Neuronal stem cell (in vitro differentiated cells): ENCODE results near the gene SNX15.
A peak's percentile ranks its signal among the peaks of the same experiment; 100 is the strongest.

Experiments used
- DNase-seq: peaks from one replicate; pipeline ENCODE4 v3.0.0-alpha.2; 2013; ENCODE audit warnings: low spot score
- H2AFZ ChIP-seq: one replicate; pipeline ENCODE4 v1.6.1; 2013; ENCODE audit warnings: mild to moderate bottlenecking, low read length, inconsistent platforms
- H2AK5ac ChIP-seq: 2 replicates; pipeline ENCODE4 v1.6.1; 2013; ENCODE audit warnings: low read depth, mild to moderate bottlenecking, inconsistent platforms, low read length, moderate library complexity, mixed read lengths
- H2BK120ac ChIP-seq: 2 replicates; pipeline ENCODE4 v1.6.1; 2013; ENCODE audit warnings: low read depth, mild to moderate bottlenecking, inconsistent platforms, low read length, moderate library complexity, mixed read lengths
- H2BK12ac ChIP-seq: one replicate; pipeline ENCODE4 v1.6.1; 2013; ENCODE audit warnings: low read length, inconsistent platforms
- H2BK15ac ChIP-seq: 2 replicates; pipeline ENCODE4 v1.6.1; 2013; ENCODE audit warnings: mild to moderate bottlenecking, low read length, inconsistent platforms, mixed read lengths
- H2BK5ac ChIP-seq: one replicate; pipeline ENCODE4 v1.6.1; 2013; ENCODE audit warnings: inconsistent platforms, mild to moderate bottlenecking, low read length, moderate library complexity
- H3K14ac ChIP-seq: one replicate; pipeline ENCODE4 v1.6.1; 2013; ENCODE audit warnings: low read length, inconsistent platforms
- H3K18ac ChIP-seq: 2 replicates; pipeline ENCODE4 v1.6.1; 2013; ENCODE audit warnings: low read length, inconsistent platforms
- H3K23ac ChIP-seq: 2 replicates; pipeline ENCODE4 v1.6.1; 2013; ENCODE audit warnings: low read depth, mild to moderate bottlenecking, mixed read lengths, low read length, inconsistent platforms; ENCODE audit not compliant: poor library complexity
- H3K27ac ChIP-seq: replicated peaks from 3 replicates; pipeline ENCODE4 v1.5.1; 2013; ENCODE audit warnings: low read length, inconsistent platforms
- H3K27me3 ChIP-seq, 3 experiments: 2 replicates each; pipeline ENCODE4 v1.6.1; 2013; ENCODE audit warnings: low read length in 3 of 3, mild to moderate bottlenecking in 2 of 3, inconsistent platforms in 1 of 3, low read depth in 1 of 3, mixed read lengths in 1 of 3, moderate library complexity in 1 of 3; ENCODE audit not compliant: control insufficient read depth in 3 of 3, insufficient read depth in 3 of 3
- H3K36me3 ChIP-seq, 2 donors: replicated peaks in 1 of 2; 2 replicates each; pipeline ENCODE4 v1.6.1; 2013; ENCODE audit warnings: low read length in 2 of 2; ENCODE audit not compliant: control insufficient read depth in 2 of 2, insufficient read depth in 2 of 2
- H3K4ac ChIP-seq: 2 replicates; pipeline ENCODE4 v1.6.1; 2013; ENCODE audit warnings: inconsistent platforms, mild to moderate bottlenecking, low read length, moderate library complexity
- H3K4me1 ChIP-seq, 2 donors: 1 replicate in 1 of 2; 2 replicates in 1 of 2; pipeline ENCODE4 v1.6.1; 2013; ENCODE audit warnings: low read length in 2 of 2, low read depth in 1 of 2; ENCODE audit not compliant: control insufficient read depth in 2 of 2, insufficient read depth in 1 of 2
- H3K4me2 ChIP-seq: one replicate; pipeline ENCODE4 v1.6.1; 2013; ENCODE audit warnings: mild to moderate bottlenecking, low read length, inconsistent platforms; ENCODE audit not compliant: insufficient read depth, poor library complexity, severe bottlenecking
- H3K4me3 ChIP-seq, 2 donors: 2 replicates each; pipeline ENCODE4 v1.5.1; 2013; ENCODE audit warnings: low read length in 2 of 2, mild to moderate bottlenecking in 2 of 2, inconsistent platforms in 1 of 2, moderate library complexity in 1 of 2
- H3K79me1 ChIP-seq: one replicate; pipeline ENCODE4 v1.6.1; 2013; ENCODE audit warnings: low read depth, mild to moderate bottlenecking, inconsistent platforms, low read length, moderate library complexity
- H3K9ac ChIP-seq: one replicate; pipeline ENCODE4 v1.6.1; 2013; ENCODE audit warnings: mild to moderate bottlenecking, low read depth, low read length, inconsistent platforms; ENCODE audit not compliant: poor library complexity
- H3K9me3 ChIP-seq, 2 donors: replicated peaks in 1 of 2; 2 replicates each; pipeline versions ENCODE3 to v1.6.1; 2013; ENCODE audit warnings: low read length in 2 of 2, mild to moderate bottlenecking in 2 of 2, inconsistent platforms in 1 of 2, low read depth in 1 of 2, mixed read lengths in 1 of 2, moderate library complexity in 1 of 2; ENCODE audit not compliant: control insufficient read depth in 2 of 2, insufficient read depth in 1 of 2
- H4K8ac ChIP-seq: one replicate; pipeline ENCODE4 v1.6.1; 2013; ENCODE audit warnings: low read depth, mild to moderate bottlenecking, inconsistent platforms, low read length, moderate library complexity
- H4K91ac ChIP-seq: one replicate; pipeline ENCODE4 v1.6.1; 2013; ENCODE audit warnings: low read length, low read depth, mild to moderate bottlenecking, inconsistent platforms; ENCODE audit not compliant: poor library complexity
- WGBS, 2 donors: extraction: QIAGEN DNeasy Blood & Tissue Kit; methylation state at CpG; one replicate each; pipeline ENCODE4 v1.1.7; 2013; ENCODE audit warnings: missing lambda C conversion rate in 2 of 2, mixed read lengths in 1 of 2; ENCODE audit not compliant: insufficient read length in 2 of 2, insufficient replicate concordance in 1 of 2; ENCODE audit errors: extremely low coverage in 2 of 2; 5-methylcytosine and 5-hydroxymethylcytosine counted together

SNX15 gene

DNA sequence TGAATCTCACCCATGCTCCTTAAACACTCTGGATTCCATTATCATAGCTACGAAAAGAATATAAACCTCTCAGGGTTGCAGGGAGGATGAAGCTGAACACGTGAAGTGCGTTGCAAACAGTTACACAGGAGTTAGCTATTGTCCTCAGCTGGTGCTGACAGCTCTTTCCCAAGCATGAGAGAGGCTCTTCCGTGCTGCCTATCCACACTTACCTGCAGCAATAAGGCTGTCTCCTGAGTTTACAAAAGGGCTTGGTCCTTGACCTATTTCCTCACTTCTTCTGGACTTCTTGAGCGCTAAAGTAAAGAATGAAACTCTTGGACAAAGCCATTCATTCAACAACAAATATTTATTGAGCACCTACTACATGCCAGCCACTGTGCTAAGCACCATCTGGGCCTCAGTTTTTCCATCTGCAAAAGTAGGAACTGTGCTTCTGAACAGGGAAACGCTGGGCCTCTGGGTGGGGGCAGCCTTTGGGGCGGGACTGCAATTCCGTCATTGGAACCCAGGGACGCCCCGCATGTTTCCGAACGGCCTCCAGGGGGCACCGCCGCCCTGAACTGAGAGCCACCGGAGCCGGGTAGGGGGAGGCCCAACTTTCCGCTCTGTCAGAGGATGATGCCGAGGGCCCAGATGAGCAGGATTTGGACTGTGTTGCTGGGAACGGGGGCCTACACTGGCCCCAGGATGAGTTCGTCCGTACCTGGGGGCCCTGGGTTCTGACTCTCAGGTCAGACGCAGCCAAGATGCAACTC, 13.9 kb upstream of the SNX15 start:
- Histone ChIP-seq H4K8ac (peak overlapping the region; percentile 74), H3K4ac (no peak overlapping the region), H2AK5ac (peak overlapping the region; percentile 54)

DNA sequence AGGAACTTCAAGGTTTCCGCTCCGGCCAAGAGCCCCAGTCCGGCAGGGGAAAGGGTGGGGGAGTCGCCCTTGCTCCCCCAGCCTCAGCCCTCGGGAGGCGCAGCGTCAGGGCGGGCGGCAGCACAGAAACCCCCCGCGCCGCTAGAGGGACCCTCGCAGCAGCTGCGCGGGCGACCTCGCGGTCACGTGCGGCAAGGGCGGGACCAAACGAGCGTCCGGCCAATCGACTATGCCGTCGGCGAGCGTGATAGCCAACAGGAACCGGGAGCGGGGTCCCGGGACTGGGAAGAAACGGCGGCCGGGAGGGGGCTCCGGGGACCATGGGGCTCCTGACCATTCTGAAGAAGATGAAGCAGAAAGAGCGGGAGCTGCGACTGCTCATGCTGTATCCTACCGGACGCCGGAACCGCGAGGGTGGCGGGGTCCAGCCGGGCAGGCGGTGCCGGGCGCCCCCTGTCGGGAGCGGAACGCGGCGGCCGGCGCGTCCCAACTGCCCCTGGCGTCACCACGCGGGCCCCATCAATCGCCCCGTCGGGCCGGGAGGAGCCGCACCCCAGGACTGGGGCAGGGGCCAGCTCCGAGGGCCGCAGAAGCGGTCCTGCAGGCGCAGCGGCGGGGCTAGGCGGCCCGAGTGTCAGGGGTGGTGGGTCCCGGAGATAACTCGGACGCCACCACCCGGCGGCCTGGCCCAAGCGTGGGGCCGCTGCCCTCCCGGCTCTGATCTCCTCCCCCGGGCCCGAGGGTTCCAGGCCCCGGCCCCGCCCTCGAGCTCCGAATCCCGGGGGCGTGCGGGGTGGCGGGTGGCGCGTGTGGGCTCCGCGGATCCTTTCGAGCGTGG, 13.1 kb upstream of the SNX15 start, which contains the start of gene ARL2:
ARL2 (plus strand) TSS at position 273 of the 838 bp plus-strand sequence; CDS start at position 321, 48 bp downstream.
- peak within 1 kb of the TSS; percentile 94 for H3K14ac ChIP-seq
- no CpG with 5 or more reads among the region's 96 CpGs for WGBS, 2 donors
- H3K27me3 ChIP-seq, result no peaks in the 10 kb centered on the region
- peak within 1 kb of the TSS; percentile 70 for H3K23ac ChIP-seq
- peak within 1 kb of the TSS; percentile 89 for H3K9ac ChIP-seq
- H3K36me3 ChIP-seq, result peaks cover 20 to 26% of the 10 kb centered on the region in 2 donors
- H2BK5ac ChIP-seq, result peak within 1 kb of the TSS; percentile 100
- peak; percentile 93 for DNase-seq
- peak within 1 kb of the TSS; percentile 97 for H3K27ac ChIP-seq
- H4K91ac ChIP-seq, result no peak within 1 kb of the TSS
- H2BK12ac ChIP-seq, result peak within 1 kb of the TSS; percentile 73
- peak within 1 kb of the TSS; percentile 72 to 97 for H3K4me3 ChIP-seq
- H2BK120ac ChIP-seq, result peak within 1 kb of the TSS; percentile 95
- peaks cover 10% of the 10 kb centered on the region for H3K79me1 ChIP-seq
- peak within 1 kb of the TSS; percentile 99 for H2AFZ ChIP-seq
- peaks cover 0 to 8% of the 10 kb centered on the region in 2 donors for H3K9me3 ChIP-seq
- peak within 1 kb of the TSS; percentile 74 for H4K8ac ChIP-seq
- H3K4me2 ChIP-seq, result peak within 1 kb of the TSS; percentile 99
- H3K4me1 ChIP-seq, result peaks cover 0 to 2% of the 10 kb centered on the region in 2 donors
- peak within 1 kb of the TSS; percentile 98 for H3K18ac ChIP-seq
- H3K4ac ChIP-seq, result no peak within 1 kb of the TSS
- H2BK15ac ChIP-seq, result peak within 1 kb of the TSS; percentile 71
- peak within 1 kb of the TSS; percentile 99 for H2AK5ac ChIP-seq

More for the DNA sequence above, 13.9 kb upstream of the SNX15 start:
- Histone ChIP-seq H2BK5ac (peak overlapping the region; percentile 100), H4K91ac (no peak overlapping the region), H3K9me3 (peaks cover 0 to 8% of the 10 kb centered on the region in 2 donors), H3K23ac (peak overlapping the region; percentile 70), H3K18ac (peak overlapping the region; percentile 98), H3K79me1 (peaks cover 10% of the 10 kb centered on the region), H3K4me3 (peak overlapping the region; percentile 72 to 97), H2BK120ac (peak overlapping the region; percentile 95), H3K27me3 (no peaks in the 10 kb centered on the region), H3K9ac (peak overlapping the region; percentile 89), H3K27ac (peak overlapping the region; percentile 97), H3K4me1 (peaks cover 0 to 2% of the 10 kb centered on the region in 2 donors), H2BK12ac (no peak overlapping the region), H3K36me3 (peaks cover 13 to 19% of the 10 kb centered on the region in 2 donors), H2BK15ac (no peak overlapping the region), H2AFZ (peak overlapping the region; percentile 99), H3K4me2 (peak overlapping the region; percentile 99), H3K14ac (no peak overlapping the region)
- no CpG with 5 or more reads among the region's 22 CpGs for WGBS, 2 donors
- peak; percentile 84 for DNase-seq

DNA sequence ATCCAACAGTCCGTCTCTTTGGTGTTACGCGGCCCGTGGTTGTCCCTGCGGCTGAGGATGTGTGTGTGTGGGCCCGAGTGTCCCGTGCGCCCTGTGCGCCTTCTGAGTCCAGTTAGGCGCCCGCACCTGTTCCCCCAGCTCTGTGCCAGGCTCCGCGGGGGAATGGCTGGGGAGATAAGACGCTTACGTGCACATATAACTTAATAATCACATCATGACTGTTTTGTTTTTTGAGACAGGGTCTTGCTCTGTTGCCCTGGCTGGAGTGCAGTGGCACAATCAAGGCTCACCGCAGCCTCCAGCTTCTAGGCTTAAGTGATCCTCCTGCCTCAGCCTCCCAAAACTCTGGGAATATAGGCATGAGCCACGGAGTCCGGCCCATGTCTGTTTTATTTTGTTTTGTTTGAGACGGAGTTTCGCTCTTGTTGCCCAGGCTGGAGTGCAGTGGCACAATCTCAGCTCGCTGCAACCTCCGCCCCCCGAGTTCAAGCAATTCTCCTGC, 12.5 kb upstream of the SNX15 start:
- DNase-seq, result no peak
- Histone ChIP-seq H2BK5ac (peak overlapping the region; percentile 100), H3K9ac (peak overlapping the region; percentile 88), H3K4me1 (peaks cover 0 to 2% of the 10 kb centered on the region in 2 donors), H3K4ac (no peak overlapping the region), H3K36me3 (peaks cover 22 to 31% of the 10 kb centered on the region in 2 donors), H3K79me1 (peaks cover 11% of the 10 kb centered on the region), H2AFZ (peak overlapping the region; percentile 99), H2AK5ac (peak overlapping the region; percentile 99), H3K9me3 (peaks cover 0 to 8% of the 10 kb centered on the region in 2 donors), H3K14ac (peak overlapping the region; percentile 94), H2BK15ac (no peak overlapping the region), H2BK120ac (peak overlapping the region; percentile 81), H3K4me2 (peak overlapping the region; percentile 99), H3K23ac (peak overlapping the region; percentile 70), H3K4me3 (peak overlapping the region; percentile 72 to 97), H3K27me3 (no peaks in the 10 kb centered on the region), H4K91ac (no peak overlapping the region), H3K27ac (peak overlapping the region; percentile 95), H4K8ac (peak overlapping the region; percentile 23), H3K18ac (peak overlapping the region; percentile 96), H2BK12ac (peak overlapping the region; percentile 73)
- WGBS, 2 donors, result no CpG with 5 or more reads among the region's 23 CpGs
